CD4-positive, alpha-beta T cell treated with Interferon alpha-2 for 1 hour (primary cell): ENCODE results near the gene SIGLEC9.

ENCODE experiments used
- DNase-seq, 2 donors: peaks; one replicate each; pipeline ENCODE4 v3.0.0-alpha.2; 2020 to 2022

SIGLEC9 gene

DNA sequence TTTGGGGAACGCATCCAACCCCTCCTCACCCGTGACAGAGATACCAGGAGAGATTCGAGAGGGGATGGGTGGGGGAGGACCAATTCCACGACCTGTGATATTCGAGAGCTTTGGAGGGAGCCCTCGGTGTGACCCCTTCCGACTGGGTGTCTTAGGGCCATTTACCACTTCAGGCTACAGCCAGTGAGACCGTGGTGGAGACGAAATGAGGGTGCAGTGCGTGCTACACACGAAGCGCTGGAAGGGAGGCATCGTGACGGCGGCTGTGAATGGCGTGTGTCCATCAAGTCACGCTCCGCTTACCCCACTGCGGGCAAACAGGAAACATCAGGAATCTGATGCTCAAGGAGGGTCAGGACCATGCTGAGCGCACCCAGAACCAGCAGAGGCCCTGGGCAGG is 26.9 kb upstream of the SIGLEC9 start:
- DNase-seq, result no peak

- peak; percentile 49 to 63 for DNase-seq
These were observed 26.2 kb upstream of the SIGLEC9 start for GRCh38 chr19:51098365-51099046.

DNA sequence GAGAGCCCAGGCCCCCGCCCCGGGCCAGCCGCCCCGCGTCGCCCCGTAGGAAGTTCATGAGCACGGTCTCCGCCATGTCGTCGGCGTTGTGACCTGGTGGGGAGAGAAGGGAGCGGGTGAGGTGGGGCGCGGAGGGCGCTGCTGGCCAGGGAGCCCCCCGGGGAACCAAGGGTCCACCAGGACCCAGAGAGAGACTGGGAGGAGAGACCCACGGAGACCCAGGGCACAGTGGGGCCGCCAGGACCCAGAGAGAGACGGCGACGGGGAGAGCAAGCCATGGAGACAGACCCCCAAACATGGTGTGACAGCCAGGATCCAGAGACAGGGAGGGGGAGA is 25.7 kb upstream of the SIGLEC9 start:
- no peak for DNase-seq

DNA sequence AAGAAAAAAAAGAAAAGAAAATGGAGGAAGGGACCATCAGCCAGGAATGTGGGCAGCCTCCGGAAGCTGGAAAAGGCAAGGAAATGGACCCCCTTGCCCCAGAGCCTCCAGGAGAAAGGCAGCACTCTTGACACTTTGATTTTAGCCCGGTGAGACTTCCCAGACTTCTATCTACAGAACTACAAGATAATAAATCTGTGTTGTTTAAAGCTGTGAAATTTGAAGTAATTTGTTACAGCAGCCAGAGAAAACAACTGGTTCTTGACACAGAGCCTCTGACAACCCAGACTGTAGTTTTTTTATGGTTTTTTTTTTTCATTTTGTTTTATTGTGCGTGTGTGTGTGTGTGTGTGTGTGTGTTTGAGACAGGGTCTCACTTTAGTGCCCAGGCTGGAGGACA is 24.1 kb upstream of the SIGLEC9 start:
- no peak for DNase-seq

- no peak for DNase-seq
These were observed 23.4 kb upstream of the SIGLEC9 start for GRCh38 chr19:51101171-51101865.

GRCh38 chr19:51102991-51103390 is 21.7 kb upstream of the SIGLEC9 start:
- no peak for DNase-seq

DNA sequence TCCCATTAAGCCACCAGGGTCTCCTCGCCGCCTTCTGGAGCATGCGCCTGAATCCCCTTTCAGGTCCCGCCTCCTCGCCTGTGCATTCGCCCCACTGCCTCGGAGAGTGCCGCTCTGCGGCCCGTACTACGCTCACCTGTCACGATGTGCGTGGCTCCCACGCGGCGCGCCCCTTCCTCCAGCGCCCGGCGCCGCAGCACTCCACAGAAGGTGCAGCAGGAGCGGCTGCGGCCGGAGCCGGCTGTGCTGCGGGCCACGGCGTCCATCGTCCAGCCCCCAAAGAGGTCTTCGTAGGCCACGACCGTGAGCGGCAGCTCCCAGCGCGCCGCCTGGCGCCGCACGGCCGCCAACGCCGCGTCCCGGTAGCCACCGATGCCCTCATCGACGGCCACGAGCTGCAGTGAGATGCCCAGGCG is 20.8 kb upstream of the SIGLEC9 start:
- DNase-seq, result no peak

- no peak for DNase-seq
These were observed 17.2 kb upstream of the SIGLEC9 start for GRCh38 chr19:51107406-51108065.

- DNase-seq, result peak; percentile 99
These were observed 16.5 kb upstream of the SIGLEC9 start, which contains the start of gene CTU1 for GRCh38 chr19:51108066-51108804. CTU1 (minus strand) TSS chr19:51108409; CDS start chr19:51104569, 3,840 bp downstream.

DNA sequence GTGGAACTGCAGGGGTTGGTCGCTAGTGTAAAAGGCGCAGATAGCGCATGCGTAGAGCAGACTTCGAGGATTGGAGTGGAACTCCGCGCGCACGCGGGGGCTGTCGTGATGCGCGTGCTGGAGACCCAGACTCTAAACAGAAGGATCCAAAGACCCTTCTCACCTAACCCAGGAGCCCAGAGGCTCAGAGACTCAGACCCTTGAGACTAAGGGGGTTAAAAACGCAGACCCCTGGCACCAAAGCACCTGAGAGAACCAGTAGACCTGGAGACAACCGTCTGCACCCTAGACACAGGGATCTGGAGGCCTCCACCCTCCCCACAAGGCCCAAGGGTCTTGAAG is 15.9 kb upstream of the SIGLEC9 start:
- DNase-seq, result no peak

DNA sequence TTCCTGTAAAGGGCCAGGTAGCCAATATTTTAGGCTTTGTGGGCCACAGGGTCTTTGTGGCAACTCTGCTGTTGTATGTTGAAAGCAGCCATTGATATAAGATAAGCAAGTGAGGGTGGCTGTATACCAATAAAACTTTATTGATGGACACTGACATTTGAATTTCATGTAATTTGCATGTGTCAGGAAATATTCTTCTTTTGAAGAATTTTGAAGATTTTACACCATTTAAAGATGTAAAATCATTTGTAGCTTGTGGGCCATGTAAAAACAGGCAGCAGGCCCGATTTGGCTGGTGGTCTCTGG is 14.1 kb upstream of the SIGLEC9 start:
- no peak for DNase-seq

GRCh38 chr19:51111606-51112005 is 13.1 kb upstream of the SIGLEC9 start:
- no peak for DNase-seq

DNA sequence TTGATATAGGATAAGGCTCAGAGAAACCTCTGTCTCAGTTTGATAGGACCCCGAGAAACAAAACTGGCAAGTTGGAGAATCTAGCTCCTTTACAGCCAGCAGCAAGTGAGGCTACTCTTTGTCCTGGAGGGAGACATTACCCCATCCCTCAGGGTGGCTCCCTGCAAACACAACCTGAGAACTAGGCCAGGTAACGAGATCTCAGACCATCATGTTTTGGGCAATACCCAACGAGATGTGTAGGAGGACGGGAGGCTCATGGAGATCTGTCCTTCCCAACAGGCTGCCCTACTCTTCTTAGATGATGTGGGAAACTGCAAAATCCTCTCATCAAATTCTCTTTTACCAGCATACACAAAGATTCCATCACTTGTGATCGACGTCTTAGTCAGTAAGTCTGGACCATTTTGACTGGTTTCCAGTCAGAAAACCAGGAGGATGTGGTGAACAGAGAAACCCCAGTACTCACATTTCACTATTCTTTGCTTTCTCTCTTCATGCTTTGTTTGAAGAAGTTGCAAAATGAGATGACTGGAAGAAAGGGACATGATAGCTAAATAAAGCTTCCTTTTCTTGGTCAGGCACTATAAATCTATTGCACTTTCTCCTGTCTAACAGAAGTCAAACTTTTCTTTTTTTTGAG is 10.5 kb upstream of the SIGLEC9 start:
- peak in 1 of 2 donors; percentile 17 for DNase-seq

DNA sequence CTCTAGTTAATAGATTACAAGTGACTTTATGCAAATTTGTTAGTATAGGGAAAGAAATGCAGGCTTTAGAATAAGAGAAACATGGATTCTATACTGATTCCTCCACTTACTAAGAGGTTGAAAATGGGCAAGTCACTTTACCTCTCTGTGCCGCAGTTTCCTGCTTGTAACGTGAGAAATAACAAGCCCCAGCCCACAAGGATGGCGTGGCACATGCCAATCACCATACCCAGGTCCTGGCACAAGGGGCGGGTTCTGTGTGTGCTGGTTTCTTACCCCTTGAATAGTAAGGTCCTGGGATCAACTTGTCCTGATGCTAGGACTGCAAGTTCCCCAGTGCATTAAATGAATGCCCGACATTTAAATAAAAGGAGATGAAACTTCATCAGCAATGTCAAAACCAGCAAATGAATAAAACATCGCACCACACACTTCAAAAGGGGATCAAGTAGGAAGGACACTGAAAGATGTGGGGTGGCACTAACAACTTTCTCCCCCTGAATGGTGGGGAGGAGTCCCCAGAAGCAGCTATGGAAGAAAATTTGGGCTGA is 7.9 kb upstream of the SIGLEC9 start:
- DNase-seq, result peak in 1 of 2 donors; percentile 37

DNA sequence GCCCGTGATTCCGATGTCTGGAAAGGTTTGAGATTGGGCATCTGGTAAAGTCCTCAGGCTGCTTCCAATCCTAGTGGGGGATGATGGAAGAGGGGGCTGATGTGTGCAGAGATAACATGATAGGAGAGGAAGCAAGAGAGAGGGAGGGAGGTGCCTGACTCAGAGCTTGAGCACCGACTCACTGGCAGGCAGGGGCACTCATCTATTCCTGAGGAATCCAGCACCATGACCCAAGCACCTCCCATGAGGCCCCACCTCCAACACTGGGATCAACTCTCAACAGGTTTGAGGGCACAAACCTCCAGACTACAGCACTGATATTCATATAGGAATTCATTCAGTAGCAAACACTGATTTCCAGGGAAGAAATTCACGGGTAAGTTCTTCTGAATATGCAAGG is 5.6 kb upstream of the SIGLEC9 start:
- no peak for DNase-seq

- no peak for DNase-seq
These were observed 5.1 kb upstream of the SIGLEC9 start for GRCh38 chr19:51119611-51120010.

DNA sequence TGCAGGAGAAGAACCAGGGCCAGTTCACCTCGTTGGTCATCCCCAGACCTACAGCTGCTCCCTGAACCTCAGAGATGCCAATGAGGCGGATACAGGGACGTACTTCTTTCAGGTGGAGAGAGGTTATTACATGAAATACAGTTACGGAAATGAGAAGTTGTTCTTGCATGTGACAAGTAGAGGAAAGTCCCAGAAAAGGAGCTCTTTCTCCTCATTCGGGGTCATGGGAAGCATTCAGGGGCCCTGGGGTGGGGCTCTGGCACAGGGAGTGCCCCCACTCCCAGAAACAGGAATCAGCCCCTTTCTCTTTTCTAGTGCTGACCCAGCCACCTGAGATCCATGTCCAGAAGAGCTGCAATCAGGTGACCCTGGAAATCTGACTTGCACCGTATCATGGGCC is 4.5 kb upstream of the SIGLEC9 start:
- no peak for DNase-seq

GRCh38 chr19:51121257-51121656 is 3.4 kb upstream of the SIGLEC9 start:
- DNase-seq, result peak in 1 of 2 donors; percentile 30

- peak in 1 of 2 donors; percentile 28 for DNase-seq
These were observed 2.4 kb upstream of the SIGLEC9 start for GRCh38 chr19:51122112-51122981.

DNA sequence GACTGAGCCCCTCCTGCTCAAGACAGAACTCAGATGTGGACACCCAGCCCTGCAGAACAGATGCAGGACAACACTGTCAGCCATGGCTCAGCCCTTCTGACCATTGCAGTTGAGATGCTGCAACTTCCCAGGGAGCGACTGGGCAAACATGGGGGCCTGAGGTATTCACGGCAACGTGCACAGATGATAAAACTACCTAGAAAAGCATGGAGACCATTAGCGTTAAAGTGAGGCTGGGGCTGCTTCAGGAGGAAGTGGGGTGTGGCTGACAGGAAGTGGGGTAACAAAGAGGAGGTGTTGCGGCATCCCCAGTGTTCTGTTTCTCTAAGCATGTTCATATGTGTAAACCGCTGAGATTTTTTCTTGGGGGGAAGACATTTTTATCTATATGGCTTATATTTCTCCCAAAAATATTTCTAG is 1.3 kb upstream of the SIGLEC9 start:
- peak; percentile 65 to 66 for DNase-seq

GRCh38 chr19:51123802-51124201 is 904 bp upstream of the SIGLEC9 start:
- no peak for DNase-seq

GRCh38 chr19:51124216-51124615 is 490 bp upstream of the SIGLEC9 start:
- DNase-seq, result no peak
